HG03066 (cell line): ENCODE data around the gene PSD.
"Not testable (repeated sequence)": the region's sequence is repeated elsewhere in the genome, so short reads cannot be mapped to it uniquely, and the experiment has no call there.

ENCODE experiments used
- ATAC-seq: cut with Tn5 transposase; IDR thresholded peaks from one replicate; pipeline ENCODE4 v1.9.1; 2021; ENCODE audit warnings: low read depth; ENCODE audit not compliant: unreplicated experiment

Gene PSD

DNA sequence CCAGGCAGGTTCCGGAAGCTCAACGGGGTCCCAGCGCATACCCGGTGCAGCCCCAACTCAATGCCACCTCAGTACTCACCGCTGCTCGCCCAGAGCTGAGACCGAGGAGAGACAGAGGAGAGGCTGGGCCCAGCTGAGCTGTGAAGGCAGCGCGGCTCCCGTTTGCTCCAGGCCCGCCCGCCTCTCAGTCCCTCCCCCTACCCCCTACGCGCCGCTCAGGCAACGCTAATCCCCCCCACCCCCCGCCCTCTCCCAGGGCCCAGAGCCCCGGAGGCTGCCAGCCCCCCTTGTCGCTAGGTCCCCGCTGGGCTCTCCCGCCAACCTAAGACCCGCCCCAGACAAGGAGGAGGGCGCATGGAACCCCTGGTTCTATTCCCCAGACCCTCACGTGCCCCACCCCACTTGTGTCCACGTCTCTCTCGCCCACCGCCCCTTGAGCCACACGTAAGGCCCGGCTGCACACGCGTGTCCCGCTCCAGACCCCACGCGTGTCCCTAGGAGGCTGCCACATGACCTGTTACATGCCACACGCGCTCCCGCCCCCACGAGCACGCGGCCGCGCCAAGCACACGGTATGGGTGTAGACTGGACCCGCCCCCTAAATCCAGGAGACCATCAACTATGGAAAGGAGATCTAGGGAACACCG is at the start of gene PSD:
Gene PSD, minus strand, starts transcription at position 164 of the 647 bp plus-strand sequence. CDS start 1,747 bp downstream, outside the sequence.
- no peak for ATAC-seq

GRCh38 chr10:102467971-102468438 is 49.4 kb upstream of the PSD start:
- ATAC-seq = no peak

- no peak for ATAC-seq
Observed at GRCh38 chr10:102467318-102467717, 48.7 kb upstream of the PSD start.

GRCh38 chr10:102465466-102465865 is 46.9 kb upstream of the PSD start:
- no peak for ATAC-seq

DNA sequence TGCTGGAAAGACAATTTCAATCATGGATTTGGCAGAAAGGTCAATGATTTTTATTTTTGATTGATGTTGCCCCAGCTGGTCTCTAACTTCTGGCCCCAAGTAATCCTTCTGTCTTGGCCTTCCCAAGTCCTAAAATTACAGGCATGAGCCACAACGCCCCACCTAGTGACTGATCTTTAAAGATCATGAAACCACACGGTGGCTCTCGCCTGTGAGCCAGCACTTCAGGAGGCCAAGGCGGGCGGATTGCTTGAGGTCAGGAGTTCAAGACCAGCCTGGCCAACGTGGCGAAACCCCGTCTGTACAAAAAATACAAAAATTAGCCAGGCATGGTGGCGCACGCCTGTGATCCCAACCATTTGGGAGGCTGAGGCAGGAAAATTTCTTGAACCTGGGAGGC is 45.4 kb upstream of the PSD start:
- no peak for ATAC-seq

DNA sequence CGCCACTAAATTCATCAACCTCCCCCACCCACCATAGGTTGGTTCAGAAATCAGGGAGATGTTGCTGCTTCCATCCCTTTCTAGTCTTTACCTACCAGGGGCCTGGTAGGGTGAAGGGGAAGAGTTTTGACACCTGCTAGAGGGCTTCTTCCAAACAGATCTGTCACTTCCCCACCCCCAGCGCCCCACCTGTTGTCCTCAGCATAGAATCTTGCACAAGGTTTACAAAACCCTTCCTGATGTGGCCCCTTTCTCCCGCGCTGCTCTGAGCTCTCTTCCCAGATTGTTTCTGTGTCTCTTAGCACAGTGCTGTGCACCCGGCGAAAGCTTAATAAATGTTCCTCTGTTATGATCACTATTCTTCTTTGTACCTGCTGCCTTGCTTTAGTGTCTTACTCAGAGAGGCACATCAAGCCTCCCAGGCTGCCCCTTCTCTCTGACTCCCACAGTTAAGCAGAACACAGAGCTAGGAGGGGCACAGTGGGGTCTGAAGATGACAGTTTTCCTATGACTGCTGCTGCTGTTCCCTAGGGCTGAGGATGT is 44.0 kb upstream of the PSD start:
- ATAC-seq = no peak

GRCh38 chr10:102461187-102462054 is 42.8 kb upstream of the PSD start:
- ATAC-seq = peak; percentile 73

DNA sequence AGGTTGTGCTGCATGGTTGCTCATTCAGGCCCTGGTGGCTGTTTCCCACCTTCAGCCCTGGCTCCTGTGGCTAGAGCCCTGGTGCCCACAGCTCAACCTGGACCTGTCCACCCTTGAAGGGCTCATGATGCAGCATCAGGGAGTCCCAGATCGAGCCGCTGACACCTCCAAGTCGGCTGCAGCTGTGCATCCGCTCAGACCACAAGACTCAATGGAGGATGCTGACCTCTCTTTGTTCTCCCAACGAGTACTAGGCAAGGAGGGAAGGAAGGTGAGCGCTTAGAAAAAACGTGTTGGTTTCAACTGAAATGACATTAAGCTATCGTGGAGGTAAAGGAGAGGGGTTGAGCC is 42.2 kb upstream of the PSD start:
- ATAC-seq = peak; percentile 10

DNA sequence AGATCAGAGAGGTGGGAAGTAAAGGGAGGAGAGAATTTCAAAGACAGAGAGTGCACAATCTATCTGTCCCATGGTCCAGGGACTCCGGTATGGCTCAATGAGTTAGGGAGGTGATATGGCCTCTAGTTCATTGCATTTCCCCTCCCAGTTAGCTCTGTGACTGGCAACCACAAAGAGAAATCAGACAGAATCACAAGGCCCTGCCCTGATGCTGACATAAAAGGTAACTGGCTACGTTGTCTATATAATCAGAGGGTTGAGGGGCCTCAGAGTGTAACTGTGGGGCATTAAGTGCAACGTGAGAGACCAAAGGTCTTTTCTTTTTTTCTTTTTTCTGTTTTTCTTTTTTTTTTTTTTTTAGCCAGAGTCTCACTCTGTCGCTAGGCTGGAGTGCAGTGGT is 40.1 kb upstream of the PSD start:
- ATAC-seq = no peak

GRCh38 chr10:102457591-102458150 is 39.1 kb upstream of the PSD start:
- ATAC-seq = no peak

- no peak for ATAC-seq
Observed at GRCh38 chr10:102455893-102456471, 37.4 kb upstream of the PSD start.

DNA sequence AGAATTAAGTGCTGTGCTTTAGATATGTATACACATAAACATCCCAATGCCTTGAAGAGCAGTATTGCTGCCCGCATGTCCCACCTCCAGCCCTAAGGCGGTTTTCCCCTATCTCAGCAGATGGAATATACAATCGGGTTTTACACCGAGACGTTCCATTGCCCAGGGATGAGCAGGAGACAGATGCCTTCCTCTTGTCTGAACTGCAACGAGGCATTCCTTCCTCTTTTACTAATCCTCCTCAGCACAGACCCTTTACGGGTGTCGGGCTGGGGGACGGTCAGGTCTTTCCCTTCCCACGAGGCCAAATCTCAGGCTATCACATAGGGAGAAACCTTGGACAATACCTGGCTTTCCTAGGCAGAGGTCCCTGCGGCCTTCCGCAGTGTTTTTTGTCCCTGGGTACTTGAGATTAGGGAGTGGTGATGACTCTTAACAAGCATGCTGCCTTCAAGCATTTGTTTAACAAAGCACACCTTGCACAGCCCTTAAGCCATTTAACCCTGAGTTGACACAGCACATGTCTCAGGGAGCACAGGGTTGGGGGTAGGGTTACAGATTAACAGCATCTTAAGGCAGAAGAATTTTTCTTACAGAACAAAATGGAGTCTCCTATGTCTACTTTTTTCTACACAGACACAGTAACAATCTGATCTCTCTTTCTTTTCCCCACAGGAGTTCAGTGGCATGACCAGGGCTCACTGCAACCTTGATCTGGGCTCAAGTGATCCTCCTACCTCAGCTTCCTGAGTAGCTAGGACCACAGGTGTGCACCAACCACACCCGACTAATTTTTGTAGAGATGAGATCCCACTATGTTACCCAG is 36.3 kb upstream of the PSD start:
- ATAC-seq = not testable (repeated sequence)

GRCh38 chr10:102453502-102453901 is 34.9 kb upstream of the PSD start:
- no peak for ATAC-seq

GRCh38 chr10:102452672-102453340 is 34.2 kb upstream of the PSD start:
- no peak for ATAC-seq

- ATAC-seq = no peak
Observed at GRCh38 chr10:102451105-102451969, 32.8 kb upstream of the PSD start, which contains the start of gene C10orf95. Gene C10orf95, minus strand, starts transcription at chr10:102451543. Its CDS starts 450 bp downstream, at chr10:102451093.

- ATAC-seq = peak; percentile 62
Observed at GRCh38 chr10:102450374-102451104, 32.0 kb upstream of the PSD start.

GRCh38 chr10:102450124-102450373 is 31.5 kb upstream of the PSD start:
- ATAC-seq = no peak
